Measurements from ENCODE around the gene TCEANC2.
A peak's percentile ranks its signal among the peaks of the same experiment; 100 is the strongest.

The TCEANC2 gene

GRCh38 chr1:54118704-54119103, 65.3 kb downstream of the TCEANC2 start:
- in situ Hi-C loops (cut with MboI; ENCODE audit: low sequenced_read_pairs) = no loop called here
- no peaks in the 10 kb centered on the region for H3K36me3 ChIP-seq (replicated peaks)
- no peak overlapping the region for H3K4me3 ChIP-seq
- peaks cover 3% of the 10 kb centered on the region for H3K4me1 ChIP-seq
- no peaks in the 10 kb centered on the region for H3K9me3 ChIP-seq
- H3K27me3 ChIP-seq (ENCODE audit: low read depth) = no peaks in the 10 kb centered on the region
- no peak for DNase-seq (ENCODE audit: low spot score in 2 of 2)

- Histone ChIP-seq H3K9me3 (no peaks in the 10 kb centered on the region), H3K4me1 (peaks cover 3% of the 10 kb centered on the region), H3K36me3 (replicated peaks) (no peaks in the 10 kb centered on the region), H3K27me3 (ENCODE audit: low read depth) (no peaks in the 10 kb centered on the region), H3K4me3 (no peak overlapping the region)
- DNase-seq (ENCODE audit: low spot score in 2 of 2) = no peak
- in situ Hi-C loops (cut with MboI; ENCODE audit: low sequenced_read_pairs) = no loop called here
These were observed 66.8 kb downstream of the TCEANC2 start for GRCh38 chr1:54120018-54120697.

- in situ Hi-C loops (cut with MboI; ENCODE audit: low sequenced_read_pairs) = no loop called here
- H3K4me3 ChIP-seq = no peak overlapping the region
- DNase-seq (ENCODE audit: low spot score in 2 of 2) = no peak
These were observed 67.5 kb downstream of the TCEANC2 start for GRCh38 chr1:54120698-54121481.

GRCh38 chr1:54121482-54122134, 68.2 kb downstream of the TCEANC2 start:
- Histone ChIP-seq H3K27me3 (ENCODE audit: low read depth) (no peaks in the 10 kb centered on the region), H3K9me3 (no peaks in the 10 kb centered on the region), H3K36me3 (replicated peaks) (no peaks in the 10 kb centered on the region), H3K4me1 (peaks cover 3% of the 10 kb centered on the region), H3K4me3 (no peak overlapping the region)
- in situ Hi-C loops (cut with MboI; ENCODE audit: low sequenced_read_pairs) = no loop called here
- peak; percentile 68 to 92 for DNase-seq (ENCODE audit: low spot score in 2 of 2)

More at GRCh38 chr1:54120698-54121481, 67.5 kb downstream of the TCEANC2 start:
- Histone ChIP-seq H3K36me3 (replicated peaks) (no peaks in the 10 kb centered on the region), H3K27me3 (ENCODE audit: low read depth) (no peaks in the 10 kb centered on the region), H3K4me1 (peaks cover 3% of the 10 kb centered on the region), H3K9me3 (no peaks in the 10 kb centered on the region)

GRCh38 chr1:54122135-54122751, 68.8 kb downstream of the TCEANC2 start:
- Histone ChIP-seq H3K36me3 (replicated peaks) (no peaks in the 10 kb centered on the region), H3K4me1 (peaks cover 3% of the 10 kb centered on the region), H3K27me3 (ENCODE audit: low read depth) (no peaks in the 10 kb centered on the region), H3K9me3 (no peaks in the 10 kb centered on the region), H3K4me3 (no peak overlapping the region)
- DNase-seq (ENCODE audit: low spot score in 2 of 2) = no peak
- in situ Hi-C loops (cut with MboI; ENCODE audit: low sequenced_read_pairs) = no loop called here

- no peaks in the 10 kb centered on the region for H3K27me3 ChIP-seq (ENCODE audit: low read depth)
- DNase-seq (ENCODE audit: low spot score in 2 of 2) = no peak
- H3K36me3 ChIP-seq (replicated peaks) = no peaks in the 10 kb centered on the region
- H3K4me3 ChIP-seq = no peak overlapping the region
- in situ Hi-C loops (cut with MboI; ENCODE audit: low sequenced_read_pairs) = no loop called here
- H3K4me1 ChIP-seq = peaks cover 3% of the 10 kb centered on the region
- no peaks in the 10 kb centered on the region for H3K9me3 ChIP-seq
These were observed 69.6 kb downstream of the TCEANC2 start for GRCh38 chr1:54122992-54123391.

GRCh38 chr1:54124472-54124871, 71.1 kb downstream of the TCEANC2 start:
- Histone ChIP-seq H3K27me3 (ENCODE audit: low read depth) (no peaks in the 10 kb centered on the region), H3K36me3 (replicated peaks) (no peaks in the 10 kb centered on the region), H3K9me3 (no peaks in the 10 kb centered on the region), H3K4me3 (no peak overlapping the region), H3K4me1 (peaks cover 3% of the 10 kb centered on the region)
- DNase-seq (ENCODE audit: low spot score in 2 of 2) = no peak
- in situ Hi-C loops (cut with MboI; ENCODE audit: low sequenced_read_pairs) = no loop called here

- in situ Hi-C loops (cut with MboI; ENCODE audit: low sequenced_read_pairs) = no loop called here
- H3K4me1 ChIP-seq = peaks cover 3% of the 10 kb centered on the region
- DNase-seq (ENCODE audit: low spot score in 2 of 2) = no peak
- H3K36me3 ChIP-seq (replicated peaks) = no peaks in the 10 kb centered on the region
- H3K9me3 ChIP-seq = no peaks in the 10 kb centered on the region
- no peaks in the 10 kb centered on the region for H3K27me3 ChIP-seq (ENCODE audit: low read depth)
- no peak overlapping the region for H3K4me3 ChIP-seq
These were observed 71.5 kb downstream of the TCEANC2 start for GRCh38 chr1:54124906-54125305.

- peak in 1 of 2 experiments; percentile 23 for DNase-seq (ENCODE audit: low spot score in 2 of 2)
- H3K4me3 ChIP-seq = no peak overlapping the region
- H3K4me1 ChIP-seq = peaks cover 3% of the 10 kb centered on the region
- no peaks in the 10 kb centered on the region for H3K36me3 ChIP-seq (replicated peaks)
- H3K9me3 ChIP-seq = no peaks in the 10 kb centered on the region
- no peaks in the 10 kb centered on the region for H3K27me3 ChIP-seq (ENCODE audit: low read depth)
- in situ Hi-C loops (cut with MboI; ENCODE audit: low sequenced_read_pairs) = no loop called here
These were observed 72.1 kb downstream of the TCEANC2 start for GRCh38 chr1:54125386-54126070.

- Histone ChIP-seq H3K27me3 (ENCODE audit: low read depth) (no peaks in the 10 kb centered on the region), H3K4me3 (no peak overlapping the region), H3K9me3 (no peaks in the 10 kb centered on the region), H3K4me1 (peaks cover 1% of the 10 kb centered on the region), H3K36me3 (replicated peaks) (no peaks in the 10 kb centered on the region)
- in situ Hi-C loops (cut with MboI; ENCODE audit: low sequenced_read_pairs) = no loop called here
- DNase-seq (ENCODE audit: low spot score in 2 of 2) = no peak
These were observed 72.9 kb downstream of the TCEANC2 start for GRCh38 chr1:54126271-54126815.

GRCh38 chr1:54127594-54128300, 74.3 kb downstream of the TCEANC2 start:
- Histone ChIP-seq H3K36me3 (replicated peaks) (no peaks in the 10 kb centered on the region), H3K9me3 (no peaks in the 10 kb centered on the region), H3K27me3 (ENCODE audit: low read depth) (no peaks in the 10 kb centered on the region), H3K4me1 (no peaks in the 10 kb centered on the region), H3K4me3 (no peak overlapping the region)
- no peak for DNase-seq (ENCODE audit: low spot score in 2 of 2)
- in situ Hi-C loops (cut with MboI; ENCODE audit: low sequenced_read_pairs) = no loop called here

GRCh38 chr1:54129858-54130257, 76.5 kb downstream of the TCEANC2 start:
- no peaks in the 10 kb centered on the region for H3K27me3 ChIP-seq (ENCODE audit: low read depth)
- peaks cover 2% of the 10 kb centered on the region; the same call in 1 of the 2 replicates for H3K4me1 ChIP-seq
- DNase-seq (ENCODE audit: low spot score in 2 of 2) = no peak
- in situ Hi-C loops (cut with MboI; ENCODE audit: low sequenced_read_pairs) = no loop called here
- no peak overlapping the region for H3K4me3 ChIP-seq
- no peaks in the 10 kb centered on the region for H3K9me3 ChIP-seq
- H3K36me3 ChIP-seq (replicated peaks) = no peaks in the 10 kb centered on the region

- DNase-seq (ENCODE audit: low spot score in 2 of 2) = no peak
- no peaks in the 10 kb centered on the region for H3K9me3 ChIP-seq
- no peaks in the 10 kb centered on the region for H3K36me3 ChIP-seq (replicated peaks)
- H3K27me3 ChIP-seq (ENCODE audit: low read depth) = no peaks in the 10 kb centered on the region
- in situ Hi-C loops (cut with MboI; ENCODE audit: low sequenced_read_pairs) = no loop called here
- no peak overlapping the region for H3K4me3 ChIP-seq
- H3K4me1 ChIP-seq = peaks cover 17% of the 10 kb centered on the region
These were observed 78.0 kb downstream of the TCEANC2 start for GRCh38 chr1:54131419-54131818.
